ENCODE results near the gene AR.

GRCh38 chrX:67601771-67602170 is 58.0 kb downstream of the AR start:
- TF ChIP-seq EZH2 (IDR thresholded peaks at IDR 0.05; ENCODE audit: low read depth, low read length, severe bottlenecking) (no peak), POLR2A (IDR thresholded peaks at IDR 0.05; ENCODE audit: control extremely low read depth in 1 of 2, low read depth in 2 of 2, low read length in 2 of 2) (no peak), ZNF274 (IDR thresholded peaks at IDR 0.05; ENCODE audit: borderline replicate concordance, extremely low read depth, low read length) (no peak), CTCF (IDR thresholded peaks at IDR 0.05; ENCODE audit: control extremely low read depth in 1 of 3, insufficient read depth in 1 of 3, low read depth in 1 of 3, low read length in 3 of 3) (no peak), HDAC6 (IDR thresholded peaks at IDR 0.05; ENCODE audit: low read depth, low read length) (no peak), SP1 (IDR thresholded peaks at IDR 0.05; ENCODE audit: low read depth, low read length) (no peak), USF2 (IDR thresholded peaks at IDR 0.05; ENCODE audit: low read length) (no peak), CBX8 (IDR thresholded peaks at IDR 0.05; ENCODE audit: borderline replicate concordance, low read depth, low read length) (no peak), KDM5A (IDR thresholded peaks at IDR 0.05; ENCODE audit: low read length) (no peak), SIX5 (IDR thresholded peaks at IDR 0.05; ENCODE audit: low read depth, low read length) (no peak), GABPA (IDR thresholded peaks at IDR 0.05; ENCODE audit: borderline replicate concordance, insufficient read depth, low read length) (no peak)

Data from H1 (cell line).